ENCODE data around the gene SIPA1.
"Not testable (repeated sequence)": the region's sequence is repeated elsewhere in the genome, so short reads cannot be mapped to it uniquely, and the experiment has no call there.

SIPA1 gene

GRCh38 chr11:65661599-65662246, 23.8 kb downstream of the SIPA1 start:
- DNase-seq, result no peak

- no peak for DNase-seq
Measured at GRCh38 chr11:65662247-65662798, 24.4 kb downstream of the SIPA1 start.

- DNase-seq, result peak; percentile 96
Measured at GRCh38 chr11:65662799-65663638, 25.1 kb downstream of the SIPA1 start, which contains the start of gene RELA. Gene RELA (minus strand): TSS chr11:65662916. CDS start chr11:65662832, 84 bp downstream.

- peak; percentile 54 for DNase-seq
Measured at GRCh38 chr11:65663639-65664200, 25.8 kb downstream of the SIPA1 start.

GRCh38 chr11:65672180-65672860, 34.4 kb downstream of the SIPA1 start:
- DNase-seq, result no peak

GRCh38 chr11:65672982-65673381, 35.1 kb downstream of the SIPA1 start:
- DNase-seq, result no peak

- DNase-seq, result no peak
Measured at GRCh38 chr11:65680192-65680743, 42.4 kb downstream of the SIPA1 start.

GRCh38 chr11:65683480-65683879, 45.6 kb downstream of the SIPA1 start:
- not testable (repeated sequence) for DNase-seq

- no peak for DNase-seq
Measured at GRCh38 chr11:65685981-65686380, 48.1 kb downstream of the SIPA1 start.

- not testable (repeated sequence) for DNase-seq
Measured at GRCh38 chr11:65691847-65692246, 53.9 kb downstream of the SIPA1 start.

GRCh38 chr11:65692367-65692766, 54.5 kb downstream of the SIPA1 start:
- DNase-seq, result peak; percentile 38

GRCh38 chr11:65695459-65696241, 57.7 kb downstream of the SIPA1 start:
- no peak for DNase-seq

- DNase-seq, result no peak
Measured at GRCh38 chr11:65696802-65697552, 59.1 kb downstream of the SIPA1 start.

- no peak for DNase-seq
Measured at GRCh38 chr11:65698205-65698604, 60.3 kb downstream of the SIPA1 start.

- DNase-seq, result no peak
Measured at GRCh38 chr11:65699306-65699705, 61.4 kb downstream of the SIPA1 start.

GRCh38 chr11:65700399-65700798, 62.5 kb downstream of the SIPA1 start:
- DNase-seq, result peak; percentile 57

All from hematopoietic multipotent progenitor cell treated with erythropoietin and hydrocortisone succinate and interleukin-3 and kit ligand, for 4 days (in vitro differentiated cells).